Nucleus accumbens (tissue), 56 donors: ENCODE data around the gene CPXM1.

Experiments used
- DNase-seq, 56 donors: peaks; one replicate each; lab custom pipeline; 2025; lab: John Stamatoyannopoulos, UW

CPXM1 gene

GRCh38 chr20:2751347-2751877 is 49.0 kb downstream of the CPXM1 start:
- no peak for DNase-seq

- DNase-seq, result no peak
Observed at GRCh38 chr20:2750491-2751251, 49.8 kb downstream of the CPXM1 start.

DNA sequence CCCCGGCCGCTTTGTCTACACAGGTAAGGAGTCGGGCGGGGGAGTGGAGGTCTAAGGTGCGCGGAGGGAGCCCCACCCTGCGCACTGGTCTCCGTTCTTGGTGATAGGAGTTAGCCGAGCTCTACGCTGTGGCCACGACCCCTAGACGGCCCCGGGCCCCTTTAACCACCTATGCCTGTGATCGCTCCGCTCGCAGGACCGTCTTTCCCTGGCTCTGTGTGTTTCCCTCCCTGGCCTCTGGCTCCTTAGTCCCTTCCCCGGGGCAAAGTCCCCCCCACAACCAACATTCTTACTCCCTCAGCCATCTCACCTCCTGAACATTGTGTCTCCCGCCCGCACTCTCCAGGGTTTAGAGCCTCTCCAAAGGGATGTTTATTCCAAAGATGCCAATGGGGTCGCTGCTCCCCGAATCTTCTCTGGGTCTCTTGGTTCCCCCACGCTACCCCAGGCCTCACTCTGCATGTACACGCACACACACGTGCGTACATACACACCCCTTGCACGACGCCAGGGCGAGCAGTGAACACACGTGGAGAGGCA is 50.4 kb downstream of the CPXM1 start:
- DNase-seq, result no peak

- DNase-seq, result no peak
Observed at GRCh38 chr20:2749343-2749950, 51.0 kb downstream of the CPXM1 start.

DNA sequence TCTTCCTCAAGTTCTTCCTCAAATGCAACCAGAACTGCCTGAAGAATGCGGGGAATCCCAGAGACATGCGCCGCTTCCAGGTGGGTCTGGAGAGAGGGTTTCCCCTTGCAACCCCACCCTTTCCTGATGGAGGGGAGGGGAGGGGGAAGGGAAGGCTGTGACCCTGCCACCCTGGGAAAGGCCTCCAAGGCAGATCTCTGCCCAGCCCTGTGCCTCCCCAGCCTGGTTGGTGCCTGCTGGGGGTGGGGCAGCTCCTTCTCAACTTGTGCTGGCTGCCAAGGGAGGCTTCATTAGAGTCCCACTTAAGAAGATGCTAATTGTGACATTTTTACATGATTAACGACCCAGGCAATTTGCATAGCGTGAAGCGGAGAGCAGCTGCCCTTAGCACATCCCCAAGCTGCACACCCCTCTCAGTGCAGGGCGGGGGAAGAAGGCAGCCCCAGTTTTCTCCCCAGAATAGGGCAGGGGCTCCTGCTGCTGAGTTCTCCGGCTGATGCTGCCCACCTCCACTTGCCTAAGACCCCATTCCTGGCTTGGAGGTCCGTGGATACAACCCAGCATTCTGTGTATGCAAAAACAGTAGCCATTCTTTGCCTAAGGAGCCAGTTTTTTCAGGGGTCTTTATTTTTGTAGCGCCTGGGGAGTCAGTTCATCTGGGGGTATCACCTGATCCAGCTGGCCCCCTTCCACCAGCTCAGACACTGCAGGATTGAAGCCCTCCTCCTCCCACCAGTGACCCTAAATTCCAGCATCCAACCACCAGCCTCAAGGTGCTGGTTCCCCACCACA is 51.7 kb downstream of the CPXM1 start:
- DNase-seq, result no peak

DNA sequence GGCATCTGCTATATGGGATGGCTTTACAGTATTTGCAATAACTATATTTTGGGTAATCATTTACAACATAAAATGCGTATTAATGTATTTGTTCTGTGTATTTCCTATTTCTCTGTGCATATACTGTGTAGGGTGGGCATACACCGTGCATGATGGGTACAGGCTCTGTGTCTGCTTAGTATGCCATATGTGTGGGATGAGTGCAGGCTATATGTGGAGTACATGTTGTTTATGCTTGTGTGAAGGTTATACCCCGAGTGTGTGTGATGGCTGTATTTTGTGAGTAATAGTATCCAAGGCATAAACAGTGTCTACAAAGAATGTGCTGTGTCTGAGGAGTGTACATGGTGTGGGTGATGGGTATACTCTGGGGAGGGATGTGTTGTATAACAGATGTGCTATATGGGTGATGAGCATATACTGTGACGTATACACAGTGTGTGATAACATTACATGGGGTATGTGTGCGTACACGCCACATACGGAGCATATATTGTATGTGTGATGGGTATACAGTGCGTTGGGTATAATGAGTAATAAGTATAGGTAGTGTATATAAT is 52.7 kb downstream of the CPXM1 start:
- no peak for DNase-seq

DNA sequence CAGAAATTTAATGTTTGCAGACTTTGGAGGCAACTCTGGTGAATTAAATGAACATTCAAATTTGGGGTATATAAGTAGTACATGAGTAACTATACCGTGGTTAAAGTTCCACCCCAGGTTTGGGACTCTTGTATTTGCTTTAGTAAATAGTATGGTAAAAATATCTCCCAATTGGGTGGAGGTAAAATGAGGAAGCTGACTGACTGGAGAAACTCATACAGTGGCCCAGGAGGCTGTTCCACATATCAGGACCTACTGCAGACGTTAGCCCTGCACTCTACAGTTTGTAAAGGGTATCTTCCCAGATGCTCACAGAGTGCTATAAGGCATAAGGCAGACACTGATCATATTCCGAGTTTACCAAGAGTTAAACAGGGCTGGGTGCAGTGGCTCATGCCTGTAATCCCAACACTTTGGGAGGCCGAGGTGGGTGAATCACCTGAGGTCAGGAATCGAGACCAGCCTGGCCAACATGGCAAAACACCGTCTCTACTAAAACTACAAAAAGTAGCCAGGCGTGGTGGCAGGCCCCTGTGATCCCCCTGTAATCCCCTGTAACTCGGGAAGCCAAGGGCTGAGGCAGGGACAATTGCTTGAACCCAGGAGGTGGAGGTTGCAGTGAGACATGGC is 53.7 kb downstream of the CPXM1 start:
- DNase-seq, result no peak

- DNase-seq, result no peak
Observed at GRCh38 chr20:2745936-2746635, 54.3 kb downstream of the CPXM1 start.

DNA sequence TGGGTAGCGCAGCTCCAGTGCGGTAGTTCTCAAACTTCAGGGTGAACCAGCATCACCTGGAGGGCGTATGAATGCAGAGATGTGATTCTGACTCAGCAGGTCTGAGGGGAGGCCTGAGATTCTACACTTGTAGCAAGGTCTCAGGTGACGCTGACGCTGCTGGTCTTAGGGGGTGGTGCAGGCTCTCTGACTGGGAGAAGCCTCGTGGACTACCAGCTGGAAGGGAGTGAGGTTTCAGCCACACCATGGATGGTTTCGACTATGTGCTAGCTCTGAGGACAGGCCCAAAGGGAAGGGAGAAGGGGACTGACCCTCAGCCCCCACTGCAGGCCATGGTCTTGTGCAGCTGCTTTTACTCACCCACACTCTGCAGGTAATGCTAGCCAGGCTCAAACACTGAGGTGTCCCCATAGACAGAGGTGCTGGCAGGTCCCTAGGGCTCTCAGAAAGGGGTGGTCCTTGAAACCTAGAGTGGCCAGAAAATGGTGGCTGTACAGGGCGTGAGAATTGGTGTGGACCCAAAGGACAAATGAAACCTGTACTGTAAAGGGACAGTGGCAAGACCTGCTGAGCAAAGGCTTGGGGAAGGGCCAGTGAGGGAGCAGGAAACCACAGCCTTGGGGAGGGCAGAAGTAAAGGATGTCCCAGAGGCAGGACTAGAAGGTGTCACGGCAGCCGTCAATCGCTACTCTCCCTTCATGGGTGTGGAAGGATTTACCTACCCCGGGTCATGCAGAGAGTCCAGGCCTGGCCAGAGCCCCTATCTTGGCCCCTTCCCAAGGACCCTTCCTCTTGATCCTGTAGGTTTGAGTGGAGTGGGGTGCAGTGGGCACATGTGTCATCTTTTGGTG is 55.1 kb downstream of the CPXM1 start:
- no peak for DNase-seq
